Glomerular endothelial cell (primary cell): ENCODE results near the gene SLC2A9. TPM values are rescaled to one million over a fixed set of nuclear protein-coding genes. Genes with fewer than 3 reads are reported as not detected.

Experiments used
- DNase-seq: peaks from one replicate; pipeline ENCODE4 v3.0.0-alpha.2; 2011; ENCODE audit warnings: low read depth, low spot score; ENCODE audit errors: extremely low read depth
- total RNA-seq: library from RNA; depleted of rRNA; stranded (reverse); fragments of >200 nt; gene quantifications from 2 replicates; pipeline ENCODE4 v1.2.3, GENCODE V29; 2015

SLC2A9 gene
- total RNA-seq, 1 donor from 2014 or later, result 3.8 TPM

DNA sequence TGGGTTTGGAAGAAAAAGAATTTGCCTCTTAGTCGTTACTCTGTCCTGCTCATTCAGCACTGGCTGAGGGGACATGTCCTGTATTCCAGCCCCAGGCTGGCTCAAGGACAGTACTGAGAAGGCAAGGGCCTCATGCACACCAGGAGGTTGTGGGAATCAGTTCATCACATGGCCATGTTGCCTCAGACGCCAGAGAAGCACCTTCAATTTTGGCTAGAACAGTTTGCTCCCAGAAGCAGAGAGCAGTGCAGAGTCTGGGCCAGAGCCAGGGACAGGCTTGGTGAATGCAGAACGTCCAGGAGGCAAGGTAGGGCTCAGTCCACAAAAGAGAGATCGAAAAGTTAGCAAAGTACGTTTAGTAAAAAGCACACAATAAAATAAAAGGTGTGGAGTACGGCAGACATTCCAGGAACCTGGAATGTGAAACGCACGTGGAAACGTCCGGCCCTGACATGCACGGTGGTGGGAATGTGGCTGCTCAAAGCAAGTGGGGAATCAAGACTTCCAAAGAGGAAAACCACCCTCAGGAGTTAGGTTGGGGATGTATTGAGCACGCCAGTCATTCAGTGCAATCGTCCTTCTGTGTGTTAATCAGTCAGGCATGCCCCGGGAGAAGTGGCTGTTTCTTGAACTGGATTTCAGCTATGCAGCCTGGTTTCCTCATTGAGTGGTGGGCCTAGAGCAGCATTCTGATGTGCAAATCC, 1.2 kb upstream of the SLC2A9 start:
- DNase-seq, result no peak

GRCh38 chr4:10021653-10022023, 341 bp upstream of the SLC2A9 start:
- DNase-seq, result no peak

DNA sequence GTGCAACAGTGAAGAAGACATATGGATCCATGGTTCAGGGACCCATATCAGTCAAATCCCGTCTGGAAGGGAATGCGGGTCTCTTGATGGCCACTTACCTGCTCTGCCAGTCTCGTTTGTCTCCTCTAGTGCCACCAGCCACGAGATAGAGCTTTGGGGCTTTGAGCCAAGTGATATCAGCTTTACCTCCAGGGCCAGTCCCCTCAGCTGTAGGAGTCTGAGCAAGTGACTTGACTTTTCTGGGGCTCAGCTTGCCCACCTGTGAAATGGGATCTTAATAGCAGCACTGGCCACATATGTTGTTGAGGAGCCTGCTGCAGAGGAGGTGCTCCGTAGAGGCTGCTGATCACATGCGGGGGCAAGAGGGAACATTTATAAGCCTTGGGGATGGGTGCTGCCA, 1.2 kb downstream of the SLC2A9 start:
- DNase-seq, result no peak

DNA sequence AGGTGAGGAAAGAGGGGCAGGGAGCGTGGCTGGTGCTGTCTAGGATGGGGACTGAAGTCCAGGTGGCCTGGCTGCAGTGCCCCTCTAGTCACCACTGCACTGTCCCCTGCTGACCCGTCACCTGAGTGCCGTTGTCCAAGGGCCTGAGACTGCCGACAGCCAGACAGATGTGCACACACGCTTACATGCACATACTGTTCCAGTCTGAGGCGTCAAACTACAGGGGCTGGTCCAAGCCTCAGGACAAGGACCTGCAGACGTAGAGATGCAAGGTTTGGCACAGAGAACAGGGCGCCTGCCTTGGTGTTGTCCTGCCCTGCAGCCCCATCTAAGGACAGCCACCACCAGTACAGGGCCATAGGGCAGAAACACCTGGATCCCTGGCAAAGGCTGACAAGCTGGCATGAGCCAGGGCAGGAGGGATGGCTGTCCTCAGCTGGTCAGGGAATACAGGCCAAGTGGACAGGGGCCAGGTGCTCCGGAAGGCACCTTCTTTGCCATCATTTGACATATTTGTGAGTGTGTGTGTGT, 1.7 kb downstream of the SLC2A9 start:
- no peak for DNase-seq

DNA sequence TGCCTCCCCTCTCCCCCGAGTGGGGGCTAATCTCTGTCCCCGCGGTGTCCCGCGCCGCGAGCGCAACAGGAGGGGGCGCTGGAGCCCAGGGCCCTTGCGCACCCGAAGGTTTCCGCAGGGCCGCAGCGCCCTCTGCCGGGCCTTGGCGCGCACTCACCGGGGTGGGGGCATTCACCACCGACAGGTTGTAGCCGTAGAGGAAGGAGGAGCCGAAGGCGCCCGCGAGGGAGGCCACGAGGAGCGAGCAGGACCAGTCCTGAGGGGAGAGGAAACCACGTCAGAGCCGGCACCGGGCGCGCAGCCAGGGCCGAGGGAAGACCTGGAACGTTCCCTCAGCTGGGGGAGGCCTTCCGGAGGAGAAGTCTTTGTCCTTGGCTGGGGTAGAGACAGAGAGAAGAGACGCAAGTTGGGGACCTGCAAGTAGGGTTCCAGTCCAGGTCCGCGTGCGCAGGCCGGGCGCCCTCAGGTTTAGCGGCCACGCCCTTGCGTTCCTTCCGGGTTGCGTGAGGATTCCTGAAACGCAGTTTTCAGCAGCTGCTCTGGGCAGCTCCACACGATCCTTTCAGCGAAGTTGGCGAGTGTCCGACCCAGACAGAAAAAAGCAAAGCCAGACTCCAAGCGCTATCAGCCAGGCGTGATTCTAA, 2.4 kb downstream of the SLC2A9 start:
- DNase-seq, result peak; percentile 68

DNA sequence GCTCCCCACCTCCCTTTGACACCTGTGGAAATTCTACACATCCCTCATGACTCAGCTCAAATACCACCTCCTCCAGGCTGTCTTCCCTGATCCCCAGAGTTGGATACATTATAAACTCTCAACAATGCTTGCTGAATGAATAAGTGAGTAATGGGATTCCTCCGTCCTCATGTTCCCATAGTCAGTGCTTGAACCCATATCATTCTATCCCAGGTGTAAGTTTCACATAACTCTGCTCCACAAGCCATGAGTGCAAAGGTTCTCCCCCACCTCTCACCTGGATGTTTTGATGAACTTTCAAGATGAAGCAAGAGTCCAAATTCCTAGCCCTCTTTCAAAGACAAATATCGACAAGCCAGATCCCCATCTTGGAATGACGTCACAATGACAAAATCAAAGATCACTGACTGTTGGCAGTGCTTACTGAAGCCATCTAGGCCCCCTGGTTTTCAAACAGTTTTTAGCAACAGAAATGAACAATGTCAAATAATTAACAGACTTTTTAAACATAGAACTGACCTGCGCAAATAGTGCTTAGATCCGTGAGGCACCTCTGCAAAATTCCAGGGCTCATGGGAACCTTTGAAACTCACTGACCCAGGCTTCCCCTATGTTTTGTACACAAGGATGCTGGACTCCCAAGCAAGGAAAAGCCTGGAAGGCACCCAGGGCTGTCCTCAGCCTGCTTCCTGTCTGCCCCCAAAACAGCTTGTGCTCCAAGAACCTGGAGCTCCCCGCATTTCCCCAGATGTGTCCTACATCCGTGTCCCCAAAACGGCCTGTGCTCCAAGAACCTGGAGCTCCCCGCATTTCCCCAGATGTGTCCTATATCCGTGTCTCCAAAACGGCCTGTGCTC, 4.0 kb downstream of the SLC2A9 start:
- no peak for DNase-seq

GRCh38 chr4:10016169-10016568, 5.1 kb downstream of the SLC2A9 start:
- no peak for DNase-seq

- DNase-seq, result no peak
Observed at GRCh38 chr4:10015140-10015753, 6.0 kb downstream of the SLC2A9 start.

DNA sequence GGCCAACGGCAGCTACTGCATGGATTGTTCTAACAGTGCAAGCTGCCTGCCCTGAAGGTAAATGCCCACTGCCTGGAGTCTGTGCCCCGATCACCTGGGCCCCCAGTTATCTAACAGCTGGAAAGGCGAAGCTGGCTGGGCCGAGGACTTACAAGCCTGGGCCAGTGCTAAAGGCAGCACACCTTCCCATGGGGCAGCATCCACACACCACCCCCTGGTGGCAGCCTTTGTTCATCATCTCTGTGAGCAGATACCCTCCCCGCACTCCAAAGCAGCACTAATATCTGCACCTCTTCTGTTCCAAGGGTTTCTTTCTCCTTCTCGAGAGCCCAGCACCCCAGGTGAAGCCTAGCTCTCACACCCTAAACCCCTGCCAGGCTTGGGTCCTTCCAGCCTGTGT, 7.6 kb downstream of the SLC2A9 start:
- DNase-seq, result no peak

DNA sequence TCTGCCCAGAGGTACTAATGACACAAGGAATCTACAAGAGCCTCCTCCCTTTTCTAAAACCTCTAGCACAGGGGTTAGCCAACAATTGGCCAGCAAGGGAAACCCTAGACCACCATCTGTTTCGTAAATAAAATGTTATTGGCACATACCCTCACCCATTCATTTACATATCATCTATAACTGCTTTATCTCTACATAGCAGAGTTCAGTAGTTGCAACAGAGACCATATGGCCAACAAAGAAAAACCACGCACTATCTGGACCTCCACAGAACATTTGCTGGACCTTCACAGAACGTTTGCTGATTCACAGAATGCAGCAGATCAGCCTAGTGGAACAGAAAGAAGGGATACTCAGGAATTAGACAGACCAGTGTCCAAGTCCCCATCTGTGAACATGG, 9.4 kb downstream of the SLC2A9 start:
- no peak for DNase-seq

GRCh38 chr4:10011277-10011676, 10.0 kb downstream of the SLC2A9 start:
- DNase-seq, result no peak

GRCh38 chr4:10009861-10010500, 11.3 kb downstream of the SLC2A9 start:
- no peak for DNase-seq

- DNase-seq, result no peak
Observed at GRCh38 chr4:10008609-10009005, 12.7 kb downstream of the SLC2A9 start.

GRCh38 chr4:10007793-10008608, 13.3 kb downstream of the SLC2A9 start:
- no peak for DNase-seq

GRCh38 chr4:10007436-10007740, 13.9 kb downstream of the SLC2A9 start:
- no peak for DNase-seq

- no peak for DNase-seq
Observed at GRCh38 chr4:10006601-10007435, 14.5 kb downstream of the SLC2A9 start.

GRCh38 chr4:10006231-10006600, 15.1 kb downstream of the SLC2A9 start:
- peak; percentile 55 for DNase-seq

- no peak for DNase-seq
Observed at GRCh38 chr4:10005632-10006031, 15.7 kb downstream of the SLC2A9 start.

- DNase-seq, result no peak
Observed at GRCh38 chr4:10003666-10004065, 17.6 kb downstream of the SLC2A9 start.
